Islet precursor cell (in vitro differentiated cells): ENCODE data around the gene SORCS2.

Experiments used
- DNase-seq: peaks from one replicate; pipeline ENCODE4 v3.0.0-alpha.2; 2018

SORCS2 gene

DNA sequence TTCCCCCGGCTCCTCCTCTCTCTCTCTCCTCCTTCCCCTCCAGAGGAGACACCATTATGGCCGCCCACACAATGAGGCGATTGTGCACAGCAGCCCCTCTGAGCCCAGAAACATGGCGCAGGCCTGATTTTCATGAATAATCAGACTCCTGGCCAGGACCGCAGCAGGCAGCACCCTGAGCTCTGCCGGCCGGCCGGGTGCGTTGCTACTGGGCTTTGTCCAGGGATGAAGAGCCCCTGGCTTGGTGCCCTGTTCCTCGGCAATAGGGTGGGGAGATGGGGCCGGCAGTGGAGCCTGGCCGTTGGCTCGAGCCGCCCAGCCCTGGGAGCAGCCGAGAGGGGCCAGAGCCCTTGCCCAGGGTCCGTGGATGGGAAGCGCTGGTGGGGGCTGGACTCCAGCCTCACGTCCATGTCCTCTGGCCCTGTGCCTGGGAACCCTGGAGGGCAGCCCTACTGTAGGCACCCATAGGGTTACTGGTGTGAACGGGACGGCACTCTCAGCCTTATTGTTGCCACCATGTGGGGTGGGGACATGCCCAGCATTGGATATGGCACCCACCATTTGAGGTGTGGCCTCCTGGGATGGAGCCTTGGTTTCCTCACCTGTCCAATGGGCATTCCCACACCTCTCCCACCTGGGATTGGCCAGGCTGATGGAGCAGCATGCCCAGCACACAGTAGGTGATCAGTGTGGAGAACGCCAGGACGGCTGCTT lies 103.0 kb downstream of the SORCS2 start:
- DNase-seq, result no peak

DNA sequence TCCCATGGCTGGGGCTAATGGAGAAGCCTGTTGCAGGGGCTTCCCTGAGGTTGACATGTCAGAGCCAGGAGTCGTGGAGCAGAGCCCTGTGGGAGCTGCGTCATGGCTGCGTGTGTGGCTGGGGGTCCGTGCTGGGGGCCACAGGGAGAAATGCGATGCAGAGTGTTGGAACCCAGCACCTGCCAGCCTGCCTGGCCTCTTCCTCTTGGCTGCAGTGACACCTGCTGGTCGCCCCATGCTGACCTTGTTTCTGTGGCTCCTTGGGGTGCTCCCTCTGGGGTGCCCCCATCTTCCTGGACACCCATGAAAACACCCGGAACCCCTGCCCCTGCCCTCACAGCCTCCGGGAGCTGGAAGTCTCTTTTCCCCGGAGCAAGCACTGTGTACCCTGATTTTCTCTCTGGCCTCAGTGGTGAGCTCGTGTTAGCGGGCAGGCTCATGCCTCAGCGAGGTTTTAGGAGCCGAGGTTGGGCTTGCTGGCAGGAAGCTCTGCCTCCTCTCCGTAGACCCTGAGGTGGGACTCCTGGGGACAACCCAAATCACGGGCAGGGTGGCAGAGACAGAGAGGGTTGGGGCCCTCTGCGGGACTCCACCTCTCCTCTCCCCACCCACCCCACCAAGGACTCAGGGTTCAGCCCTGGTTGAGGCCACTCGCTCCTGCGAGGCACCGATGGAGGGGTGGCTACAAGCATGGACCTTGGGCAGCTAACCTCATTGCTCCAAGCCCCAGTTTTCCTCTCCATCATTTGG lies 103.7 kb downstream of the SORCS2 start:
- DNase-seq, result no peak

DNA sequence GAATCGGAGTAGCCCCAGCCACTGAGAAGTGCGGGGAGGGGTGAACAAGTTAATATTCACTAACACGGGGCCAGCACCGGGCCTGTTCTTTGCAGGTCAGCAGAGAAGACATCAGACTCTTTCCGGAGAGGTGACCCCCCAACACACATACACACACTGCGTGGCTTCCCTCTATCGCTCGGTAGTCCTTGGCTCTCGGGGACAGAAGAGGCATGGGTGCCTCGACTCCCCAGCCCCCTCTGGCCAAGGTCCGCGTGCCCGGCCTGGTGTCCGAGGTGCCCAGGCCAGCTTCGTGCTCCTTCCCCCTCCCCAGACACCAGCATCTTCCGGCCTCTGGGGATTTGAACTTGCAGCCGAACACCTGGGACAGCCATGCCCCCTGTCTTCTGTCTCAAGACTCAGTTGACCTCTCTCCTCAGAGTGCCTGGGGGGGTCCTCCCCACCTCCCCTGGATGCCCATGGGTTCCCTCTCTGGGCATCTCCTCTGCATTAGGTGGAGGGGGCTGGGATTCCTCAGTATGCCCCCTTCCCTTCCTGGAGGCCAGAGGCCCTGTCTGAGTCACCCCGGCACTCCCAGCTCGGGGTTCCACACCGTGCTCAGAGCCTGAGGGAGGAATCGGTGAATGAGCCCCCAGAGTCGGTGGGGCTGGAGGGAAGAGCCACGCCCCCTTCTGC lies 104.5 kb downstream of the SORCS2 start:
- DNase-seq, result no peak

DNA sequence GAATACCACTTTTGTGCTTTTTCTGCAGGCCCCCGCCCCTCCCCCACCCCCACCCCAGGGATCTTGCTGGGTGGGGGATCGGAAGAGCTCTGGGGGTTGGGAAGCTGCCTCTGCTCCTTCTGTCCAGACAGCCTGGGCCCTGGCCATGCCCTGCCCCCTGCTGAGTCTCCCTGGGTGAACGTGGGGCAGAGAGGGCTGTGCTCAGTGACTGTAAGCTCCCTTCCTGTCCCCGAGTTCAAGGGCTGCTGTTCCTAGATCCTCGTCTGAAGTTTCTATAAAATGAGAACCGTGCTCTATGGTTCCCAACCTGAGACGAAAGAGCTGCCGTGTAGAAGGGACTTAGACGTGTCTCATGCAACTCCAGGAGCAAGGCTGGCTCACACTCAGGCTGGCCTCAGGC lies 105.0 kb downstream of the SORCS2 start:
- no peak for DNase-seq

DNA sequence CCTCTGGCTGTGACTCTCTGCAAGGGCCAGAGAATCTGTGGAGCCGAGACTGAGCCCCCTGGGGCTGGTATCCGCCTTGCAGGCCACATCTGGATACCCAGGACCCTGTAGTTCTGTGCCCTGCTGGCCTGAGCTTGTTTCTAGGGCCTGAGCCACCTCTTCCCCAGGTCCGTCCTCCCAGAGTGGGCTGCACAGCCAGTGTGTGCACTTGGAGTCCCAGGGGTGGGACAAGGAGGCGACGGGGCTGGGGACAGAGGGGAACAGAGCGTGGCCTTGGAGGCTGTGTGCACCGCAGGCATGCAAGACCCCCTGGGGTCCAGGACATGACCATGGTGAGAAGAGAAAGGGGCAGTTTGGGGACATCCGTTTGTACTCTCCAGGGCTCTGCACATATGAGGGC lies 105.5 kb downstream of the SORCS2 start:
- no peak for DNase-seq

DNA sequence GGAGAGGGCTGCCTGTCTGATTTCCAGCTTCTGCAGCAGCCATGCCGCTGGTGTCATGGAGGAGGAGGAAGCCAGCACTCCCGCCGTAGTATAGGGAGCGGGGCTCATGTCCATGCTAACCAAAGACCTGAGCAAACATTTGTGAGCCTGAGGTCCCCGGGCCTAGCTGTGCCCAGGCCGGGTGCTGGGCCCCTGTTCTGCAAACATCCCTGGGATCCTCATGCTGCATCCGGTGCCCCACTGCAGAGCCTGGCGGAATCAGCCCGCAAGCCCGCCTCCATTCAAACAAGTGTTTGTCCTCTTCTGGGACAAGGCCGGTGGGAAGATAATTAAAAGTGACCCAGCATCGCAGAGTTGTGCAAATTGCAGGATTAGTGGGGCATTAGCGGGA lies 106.3 kb downstream of the SORCS2 start:
- DNase-seq, result no peak

DNA sequence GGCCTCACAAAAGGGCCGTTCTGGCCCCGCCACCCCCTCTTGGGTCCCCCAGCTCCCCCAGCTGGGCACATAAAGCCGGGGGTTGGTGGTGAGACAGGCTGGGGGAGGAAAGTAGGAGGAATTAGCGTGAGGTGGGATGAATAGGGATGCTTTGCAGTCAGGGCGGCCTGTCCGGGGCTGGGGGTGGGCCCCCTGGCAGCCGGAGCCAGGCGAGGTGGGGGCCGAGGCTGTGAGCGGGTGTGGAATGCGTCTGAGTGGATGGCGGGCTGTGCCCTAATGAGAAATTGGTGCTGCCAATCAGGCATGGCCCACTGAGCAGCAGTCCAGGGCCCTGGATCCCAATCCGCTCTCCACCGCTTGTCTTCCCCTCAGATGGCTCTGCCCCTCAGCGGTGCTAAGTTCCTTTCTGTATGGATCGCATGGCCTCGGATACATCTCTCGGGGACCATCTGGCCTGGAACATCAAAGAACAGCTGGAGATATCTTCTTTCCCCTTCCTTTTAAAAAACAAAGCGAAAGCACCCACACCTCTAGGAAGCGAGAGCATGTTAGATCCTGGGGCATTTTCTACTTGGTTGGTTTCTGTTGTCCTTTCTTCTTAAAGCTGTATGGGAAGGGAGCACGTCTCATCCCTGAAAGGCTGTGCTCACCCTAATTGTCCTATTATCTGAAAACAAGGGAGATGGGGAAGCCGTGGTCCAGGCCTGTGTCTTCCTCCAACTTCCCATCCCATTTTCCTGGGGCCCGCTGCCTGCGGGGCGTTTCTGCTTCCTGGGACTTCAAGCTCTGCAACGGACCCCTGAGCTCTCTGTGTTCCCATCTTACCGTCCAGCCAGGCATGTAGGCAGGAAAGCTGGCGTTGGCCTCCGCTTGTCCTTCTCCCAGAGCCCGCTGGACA lies 106.9 kb downstream of the SORCS2 start:
- no peak for DNase-seq

DNA sequence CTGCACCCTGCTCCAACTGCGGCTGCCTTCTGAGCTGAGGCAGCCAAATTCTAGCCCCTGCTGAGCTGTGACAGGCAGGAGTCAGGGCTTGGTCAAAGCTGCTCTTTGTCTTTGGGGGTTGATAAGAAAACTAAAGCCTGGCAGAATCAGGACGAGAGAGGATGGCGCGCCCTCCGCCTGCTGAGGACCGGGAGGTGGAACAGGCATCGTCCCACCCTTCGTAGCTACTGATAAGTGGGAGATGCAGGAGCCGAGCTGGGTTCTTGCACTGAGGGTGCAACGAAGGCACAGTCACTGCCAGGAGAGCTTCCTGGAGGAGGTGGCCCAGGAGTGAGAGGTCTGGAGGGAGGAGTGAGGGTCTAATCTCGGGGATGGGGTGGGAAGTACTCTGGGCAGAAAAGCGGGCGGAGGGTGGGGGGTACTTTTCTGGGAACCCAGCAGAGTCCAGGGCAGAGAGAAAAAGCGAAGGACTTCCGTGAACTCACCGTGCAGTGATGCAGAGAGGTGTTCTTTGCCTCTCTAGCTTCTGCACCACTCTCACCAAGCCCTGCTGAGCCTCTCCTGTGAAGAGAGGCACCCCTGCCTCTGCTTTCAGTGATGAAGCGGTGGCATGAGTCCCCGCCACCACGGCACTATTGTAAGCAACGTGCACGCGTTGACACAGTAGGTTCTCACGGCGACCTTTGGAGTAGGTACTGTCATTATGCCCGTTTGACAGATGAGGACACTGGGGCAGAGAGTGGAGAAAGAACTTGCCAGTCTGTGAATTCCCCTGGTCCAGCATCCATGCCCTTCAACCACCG lies 107.8 kb downstream of the SORCS2 start:
- DNase-seq, result no peak

DNA sequence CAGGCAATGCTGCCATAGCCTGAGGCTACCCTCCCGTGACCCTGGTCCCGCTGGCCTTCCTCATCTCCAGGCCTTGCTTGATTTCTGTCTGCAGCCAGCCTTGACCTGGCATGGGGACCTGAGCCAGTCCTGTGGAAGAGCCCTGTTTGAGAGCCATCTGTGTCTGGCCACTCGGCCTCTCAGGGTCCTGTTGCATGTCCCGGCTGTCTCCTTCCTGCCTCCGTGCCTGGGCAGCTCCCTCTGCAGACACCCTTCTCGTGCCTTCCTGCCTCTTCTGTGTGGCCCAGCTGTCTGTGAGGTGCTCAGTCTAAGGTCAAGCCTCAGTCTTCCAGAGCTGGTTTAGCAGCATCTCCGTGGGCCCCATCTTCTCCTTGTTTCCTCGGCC lies 108.4 kb downstream of the SORCS2 start:
- DNase-seq, result no peak

DNA sequence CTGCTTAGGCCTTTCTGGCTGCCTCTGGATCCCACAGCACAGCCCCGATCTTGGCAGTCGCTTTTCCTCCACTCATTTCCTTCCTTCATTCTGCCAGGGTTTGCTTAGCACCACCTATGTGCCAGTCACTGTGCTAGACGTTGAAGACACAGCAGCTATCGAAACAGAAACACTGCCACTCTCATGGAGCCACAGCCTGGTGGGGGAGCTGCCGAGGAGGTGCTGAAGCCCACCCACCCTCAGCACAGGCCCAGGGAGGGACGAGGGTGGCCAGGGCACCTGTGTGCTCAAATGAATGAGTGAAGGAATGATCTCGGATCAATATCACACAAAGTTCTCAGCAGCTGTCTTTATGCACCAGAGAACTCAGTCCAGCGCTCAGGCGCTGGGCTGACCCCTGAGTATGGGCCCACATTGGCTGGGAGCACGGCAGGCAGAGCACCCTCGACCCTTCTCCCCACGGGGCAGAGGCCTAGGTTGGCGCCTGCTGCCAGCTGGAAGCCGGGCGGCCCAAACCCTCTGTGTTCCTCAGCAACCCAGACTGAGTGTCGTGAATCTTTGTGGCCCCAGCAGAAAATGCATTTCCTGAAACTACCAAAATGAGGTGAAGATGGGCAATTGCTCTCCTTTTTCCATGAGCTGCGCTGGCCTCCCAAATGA lies 108.9 kb downstream of the SORCS2 start:
- no peak for DNase-seq

DNA sequence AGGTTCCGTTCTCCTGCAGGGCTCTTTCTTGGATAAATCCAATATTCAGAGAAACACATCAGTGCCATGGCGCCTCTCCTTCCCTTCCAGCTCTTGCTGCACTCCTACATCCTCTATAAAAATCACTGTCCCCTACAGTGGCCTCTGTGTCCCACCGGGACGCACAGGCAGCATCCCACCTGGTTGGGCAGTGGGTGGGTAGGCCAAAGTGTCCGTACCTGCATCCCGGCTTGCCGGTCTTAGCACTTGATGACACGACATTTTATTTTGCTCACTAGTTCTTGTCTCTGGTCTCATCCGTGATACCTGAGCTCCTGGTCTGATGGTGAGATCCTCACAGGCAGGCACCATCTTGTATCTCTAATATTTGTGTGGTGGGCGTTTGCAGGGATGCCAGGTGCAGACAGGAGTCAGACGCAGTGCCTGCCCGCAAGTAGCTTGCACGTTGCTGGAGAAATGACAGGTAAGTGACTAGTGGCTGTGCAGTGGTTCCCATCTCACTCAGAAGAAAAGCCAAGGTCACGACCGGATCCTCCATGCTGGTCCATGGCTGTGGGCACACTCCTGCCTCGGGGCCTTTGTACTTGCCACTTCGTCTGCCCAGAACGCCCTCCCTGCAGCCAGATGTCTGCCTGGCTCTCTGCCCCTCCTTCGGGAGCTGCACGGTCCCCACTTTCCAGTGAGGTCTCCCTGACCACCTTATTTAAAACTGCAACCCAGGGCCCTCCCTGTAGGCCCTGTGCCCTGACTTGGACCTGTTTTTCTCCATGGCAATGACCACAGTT lies 109.7 kb downstream of the SORCS2 start:
- no peak for DNase-seq

DNA sequence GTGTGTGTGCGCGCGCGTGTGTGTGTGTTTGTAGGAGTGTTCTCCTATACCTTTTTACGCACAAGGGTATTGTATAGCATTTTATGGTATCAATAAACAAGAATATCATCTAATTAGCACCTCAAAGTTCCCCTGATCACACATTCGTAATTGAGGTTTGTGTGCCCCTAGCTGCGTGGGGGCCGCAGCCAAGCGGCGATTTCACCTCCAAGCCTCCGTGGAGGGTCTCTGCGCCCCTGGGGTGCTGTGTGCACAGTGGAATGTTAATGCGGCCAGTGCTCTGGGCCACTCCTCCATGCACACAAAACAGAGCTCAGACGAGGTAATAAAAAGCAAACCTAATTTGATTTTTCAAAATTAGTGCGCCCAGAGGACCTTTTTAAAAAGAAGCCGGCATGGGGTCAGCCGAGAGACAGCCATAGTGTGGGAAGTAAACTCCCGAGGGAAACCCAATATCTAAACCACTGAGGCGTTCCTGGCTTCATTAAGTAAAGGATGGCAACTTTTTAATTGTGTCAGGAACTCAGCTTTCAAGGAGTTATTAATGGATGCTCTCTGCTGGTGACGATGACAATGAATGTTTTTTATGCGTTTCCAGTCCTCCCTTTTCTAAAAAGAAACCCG lies 110.6 kb downstream of the SORCS2 start:
- DNase-seq, result no peak

DNA sequence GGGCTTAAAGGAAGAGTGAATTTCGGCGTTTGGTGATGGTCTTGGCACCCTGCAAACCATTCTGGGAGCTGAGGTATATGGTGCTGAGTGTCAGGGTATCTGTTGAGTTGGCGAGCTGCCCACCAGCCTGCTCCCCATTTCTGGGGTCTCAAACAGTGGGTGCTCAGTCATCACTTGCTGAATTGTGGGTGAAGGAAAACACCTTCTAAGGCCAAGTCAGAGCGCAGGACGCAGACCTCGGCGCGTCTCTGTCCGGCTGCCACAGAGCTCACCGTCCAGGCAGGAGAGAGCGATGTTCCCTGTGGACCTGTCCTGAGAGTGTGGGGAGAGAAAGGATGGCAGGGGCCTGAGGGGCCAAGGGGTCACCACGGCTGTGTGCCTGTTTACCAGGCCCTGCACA lies 111.2 kb downstream of the SORCS2 start:
- DNase-seq, result no peak

DNA sequence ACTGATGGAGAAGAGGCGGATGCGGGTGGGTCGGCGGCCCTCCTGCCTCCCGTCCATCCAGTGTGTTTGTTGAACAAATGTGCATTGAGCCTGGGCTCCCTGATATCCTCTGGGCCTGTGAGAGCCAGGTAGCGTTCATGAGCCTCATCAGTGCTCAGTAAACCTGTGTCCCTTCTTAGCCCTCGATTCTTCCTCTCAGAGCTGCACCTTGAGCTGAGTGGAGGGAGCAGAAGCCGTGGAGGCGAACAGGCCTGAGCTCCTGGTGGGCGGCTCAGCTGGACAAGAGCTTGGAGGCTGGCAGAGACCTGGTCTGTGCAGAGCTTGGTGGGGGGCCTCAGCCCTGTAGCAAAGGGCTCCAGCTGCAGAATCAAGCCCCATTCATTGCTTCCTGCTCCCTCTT lies 112.1 kb downstream of the SORCS2 start:
- DNase-seq, result no peak

DNA sequence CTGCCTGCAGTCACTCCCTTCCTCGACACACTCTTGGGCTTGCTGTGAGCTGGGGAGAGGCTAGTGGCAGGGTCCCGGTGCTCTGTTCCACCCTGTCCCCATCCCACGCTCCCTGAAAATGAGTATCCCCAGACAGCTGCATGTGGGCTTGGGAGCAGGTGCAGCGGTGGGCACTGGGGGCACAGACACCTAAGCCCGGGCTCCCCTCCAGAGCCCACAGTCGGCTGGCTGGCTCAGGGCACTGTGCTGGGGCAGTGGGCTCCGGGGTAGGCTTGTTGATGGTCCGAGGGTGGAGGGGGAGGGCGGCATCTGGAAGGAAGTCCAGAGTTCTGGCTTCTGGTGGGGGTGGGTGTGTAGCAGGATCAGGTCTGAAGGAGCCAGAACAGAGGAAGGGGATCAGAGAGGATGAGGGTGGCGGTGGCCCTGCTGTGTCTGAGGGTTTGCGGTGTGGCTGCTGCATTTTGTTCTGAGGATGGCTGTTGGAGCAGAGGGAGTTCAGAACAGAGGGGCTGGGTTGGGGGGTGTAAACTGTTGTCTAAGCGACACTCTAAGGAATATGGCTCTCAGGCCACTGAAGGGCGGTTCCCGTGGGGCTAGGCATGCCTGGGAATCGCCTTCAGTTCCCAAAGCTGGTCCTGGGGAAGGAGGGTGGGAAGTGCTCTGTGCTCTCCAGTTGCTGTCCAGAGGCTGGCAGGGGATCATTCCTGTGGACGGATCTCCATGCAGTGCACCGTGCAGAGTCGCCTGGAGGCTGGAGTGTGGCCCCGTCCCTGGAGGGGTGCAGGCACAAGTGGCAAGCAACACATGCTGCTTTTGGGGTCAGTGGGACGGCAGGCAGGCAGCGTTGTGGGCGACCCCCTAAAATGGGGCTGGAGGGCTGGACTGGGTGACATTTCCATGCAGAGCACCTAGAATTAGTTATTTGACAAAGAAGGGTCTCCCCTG lies 114.0 kb downstream of the SORCS2 start:
- no peak for DNase-seq

DNA sequence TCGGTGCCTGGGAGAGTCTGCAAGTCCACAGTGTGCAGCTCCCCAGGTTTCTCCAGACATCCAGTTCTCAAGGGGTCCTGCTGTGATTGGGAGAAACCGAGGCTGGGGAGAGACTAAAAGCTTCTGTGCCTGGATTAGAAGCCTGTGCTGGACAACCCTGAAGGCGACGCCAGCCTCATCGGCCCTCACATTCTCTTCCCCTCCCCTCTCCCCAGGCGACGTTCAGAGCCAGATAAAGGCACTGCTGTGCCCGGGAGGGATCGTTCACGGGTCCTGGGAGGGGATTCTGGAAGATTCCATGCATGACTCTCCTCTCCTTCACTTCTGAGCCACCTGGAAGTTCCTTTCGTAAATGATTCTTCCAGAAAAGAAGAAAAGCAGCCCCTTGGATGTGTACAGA lies 114.6 kb downstream of the SORCS2 start:
- DNase-seq, result no peak

DNA sequence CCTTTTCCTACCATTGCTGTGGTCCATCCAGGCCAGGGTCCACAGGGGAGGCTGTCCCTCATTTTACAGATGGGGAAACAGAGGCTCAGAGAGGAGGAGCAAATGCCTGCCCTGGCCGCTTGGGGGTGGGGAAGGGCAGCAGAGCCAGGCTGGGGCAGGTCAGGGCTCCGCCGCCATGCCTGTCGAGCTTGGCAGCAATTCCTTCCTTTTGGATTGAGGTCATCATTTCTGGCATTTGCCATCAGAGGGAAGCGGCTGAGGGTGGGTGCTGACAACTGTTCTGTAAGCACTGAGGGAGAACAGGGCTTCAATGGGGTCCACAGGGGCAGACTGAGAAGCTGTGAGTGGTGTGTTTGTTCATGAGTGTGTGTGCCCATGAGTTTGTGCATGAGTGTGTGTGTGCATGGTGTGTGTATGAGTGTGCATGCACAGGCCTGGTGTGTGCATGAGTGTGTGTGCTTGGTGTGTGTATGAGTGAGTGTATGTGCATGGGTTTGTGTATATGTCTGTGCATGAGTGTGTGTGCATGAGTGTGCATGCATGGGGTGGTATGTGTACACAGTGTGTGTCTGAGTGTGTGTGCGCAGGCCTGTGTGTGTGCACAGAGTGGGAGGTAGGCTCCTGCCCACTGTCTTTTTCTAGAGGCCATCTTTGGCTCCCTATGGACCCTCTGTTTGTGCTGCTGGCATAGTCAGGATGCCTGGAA lies 115.2 kb downstream of the SORCS2 start:
- no peak for DNase-seq

DNA sequence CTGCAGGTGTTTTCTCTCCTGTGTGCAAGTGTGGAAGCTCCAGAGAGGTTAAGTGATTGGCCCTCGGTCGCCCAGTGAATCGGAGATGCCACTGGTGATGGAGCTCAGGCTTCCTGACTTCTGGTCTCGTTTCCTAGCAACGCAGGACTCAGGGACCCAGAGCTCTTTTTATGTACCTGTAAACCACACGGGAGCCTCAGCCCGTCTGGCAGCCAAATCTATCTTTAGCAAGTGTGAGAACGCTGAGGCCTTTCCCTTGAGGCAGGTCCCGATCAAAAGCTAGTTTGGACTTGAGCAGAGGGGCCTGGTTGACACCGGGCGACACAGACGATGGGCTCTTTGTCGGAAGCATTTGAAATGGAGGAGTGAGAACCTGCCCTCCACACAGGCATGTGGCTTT lies 116.8 kb downstream of the SORCS2 start:
- no peak for DNase-seq
